Small intestine (tissue), 7 donors: ENCODE results near the gene ME2. TPM values are rescaled to one million over a fixed set of nuclear protein-coding genes. Genes with fewer than 3 reads are reported as not detected.

Experiments
- DNase-seq, 2 donors: peaks; one replicate each; pipeline versions ENCODE4 v3.0.0 to v3.0.0-alpha.2; 2013
- FAIRE-seq: peaks from 2 replicates; lab custom pipeline; 2012; peaks lifted over from hg19 to GRCh38; lab: Jason Lieb, UNC
- H3K27ac ChIP-seq, 3 donors: one replicate each; pipeline ENCODE4 v1.5.1; 2013; ENCODE audit warnings: low read length in 2 of 3, mild to moderate bottlenecking in 2 of 3, control low read depth in 1 of 3, inconsistent platforms in 1 of 3, low read depth in 1 of 3, moderate library complexity in 1 of 3
- H3K27me3 ChIP-seq, 3 donors: one replicate each; pipeline ENCODE4 v1.6.1; 2013; ENCODE audit warnings: low read length in 3 of 3, inconsistent platforms in 1 of 3; ENCODE audit not compliant: control insufficient read depth in 3 of 3, insufficient read depth in 3 of 3
- H3K36me3 ChIP-seq, 3 donors: one replicate each; pipeline ENCODE4 v1.6.1; 2013; ENCODE audit warnings: low read length in 3 of 3, inconsistent platforms in 1 of 3, low read depth in 1 of 3, mild to moderate bottlenecking in 1 of 3, moderate library complexity in 1 of 3; ENCODE audit not compliant: control insufficient read depth in 3 of 3, insufficient read depth in 2 of 3
- H3K4me1 ChIP-seq, 3 donors: one replicate each; pipeline ENCODE4 v1.6.1; 2013; ENCODE audit warnings: low read length in 2 of 3, inconsistent platforms in 1 of 3, low read depth in 1 of 3, mild to moderate bottlenecking in 1 of 3, moderate library complexity in 1 of 3; ENCODE audit not compliant: control insufficient read depth in 3 of 3, insufficient read depth in 2 of 3
- H3K4me3 ChIP-seq, 3 donors: one replicate each; pipeline ENCODE4 v1.5.1; 2013; ENCODE audit warnings: low read length in 3 of 3, control low read depth in 1 of 3, inconsistent platforms in 1 of 3, low read depth in 1 of 3, mild to moderate bottlenecking in 1 of 3, moderate library complexity in 1 of 3
- H3K9me3 ChIP-seq, 2 donors: one replicate each; pipeline ENCODE4 v1.6.1; 2013; ENCODE audit warnings: low read depth in 1 of 2, low read length in 1 of 2; ENCODE audit not compliant: control insufficient read depth in 2 of 2, insufficient read depth in 1 of 2
- WGBS, 3 donors: extraction: QIAGEN DNeasy Blood & Tissue Kit; methylation state at CpG; one replicate each; pipeline ENCODE4 v1.1.7; 2013; 5-methylcytosine and 5-hydroxymethylcytosine counted together
- polyA plus RNA-seq, 4 donors: library from polyadenylated mRNA; stranded (reverse) in 3 of 4; unstranded in 1 of 4; fragments of 200-250 nt in 3 of 4; fragments of 120-200 nt in 1 of 4; gene quantifications; one replicate each; pipeline versions ENCODE4 v1.2.1 to v1.2.3, GENCODE V29; 2013
- donor health status: healthy with polysubstance abuse.
- donor health status: control.
- donor health status: control.
- donor health status: Bipolar disorder and iron deficiency.
- donor health status: healthy.

ME2 gene
- polyA plus RNA-seq, 4 donors = 39.4 to 122 (median 68.7) TPM

DNA sequence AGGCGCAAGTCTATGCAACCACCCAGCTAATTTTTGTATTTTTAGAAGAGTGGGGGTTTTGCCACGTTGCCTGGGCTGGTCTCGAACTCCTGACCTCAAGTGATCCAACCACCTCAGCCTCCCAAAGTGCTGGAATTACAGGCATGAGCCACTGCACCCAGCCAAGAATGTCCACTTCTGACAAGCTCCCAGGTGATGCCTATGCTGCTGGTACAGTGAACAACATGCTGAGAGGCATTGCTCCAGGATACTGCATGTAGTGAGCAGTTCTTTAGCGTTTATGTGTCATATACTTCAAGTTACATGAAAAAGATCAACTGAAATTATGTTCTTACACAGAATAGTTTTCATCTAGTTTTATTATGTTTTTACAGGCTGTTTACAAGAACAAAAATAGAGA is 71.7 kb downstream of the ME2 start:
- Histone ChIP-seq H3K36me3 (peaks cover 3 to 8% (median 7%) of the 10 kb centered on the region in 3 donors), H3K27ac (no peak overlapping the region), H3K9me3 (no peaks in the 10 kb centered on the region), H3K27me3 (no peaks in the 10 kb centered on the region), H3K4me3 (no peak overlapping the region), H3K4me1 (no peaks in the 10 kb centered on the region)
- DNase-seq (no peak), FAIRE-seq (no peak)
- 85 to 92% (median 88%) methylated on average over 4 of the region's 4 CpGs for WGBS, 3 donors

DNA sequence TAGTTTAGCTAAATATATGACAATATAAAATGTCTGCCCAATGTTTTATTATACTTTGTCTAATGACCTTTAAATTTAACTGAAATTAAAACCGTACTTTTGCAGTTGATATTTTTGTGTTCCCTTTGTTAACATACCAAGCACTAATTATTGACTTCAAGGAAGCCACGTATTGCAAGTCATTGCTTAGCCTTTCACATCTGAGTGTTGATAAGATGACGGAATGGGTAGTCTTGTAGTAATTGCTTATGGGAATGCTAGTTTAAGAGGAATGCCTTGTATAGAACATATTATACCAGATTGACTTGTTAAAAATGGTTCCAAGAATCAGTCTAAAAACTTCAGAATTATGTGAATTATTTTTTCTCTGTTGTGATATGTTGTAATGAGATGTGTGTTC is 74.9 kb downstream of the ME2 start:
- FAIRE-seq = no peak
- WGBS, 3 donors = 77 to 85% (median 78%) methylated on average over 3 of the region's 3 CpGs

DNA sequence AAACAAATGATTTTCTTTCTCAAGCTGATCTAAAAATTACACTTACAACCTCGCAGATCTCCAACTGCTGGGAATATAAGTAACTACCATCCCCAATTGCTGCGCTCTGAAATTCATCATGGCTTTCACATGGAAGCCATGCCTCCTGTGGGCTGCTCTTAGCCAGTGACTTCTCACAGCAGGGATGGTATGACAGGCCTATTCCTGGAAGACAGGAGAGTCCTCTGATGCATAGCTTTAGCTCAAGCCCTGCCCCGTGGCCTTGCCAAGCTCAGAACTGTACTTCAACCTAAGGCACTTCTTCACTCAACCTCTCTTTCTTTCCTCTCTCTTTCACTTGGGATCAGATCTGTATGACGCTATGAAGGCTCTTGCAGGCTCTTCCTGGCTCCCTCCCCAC is 76.3 kb downstream of the ME2 start:
- H3K4me3 ChIP-seq = no peak overlapping the region
- FAIRE-seq = no peak
- no peaks in the 10 kb centered on the region for H3K36me3 ChIP-seq
- H3K4me1 ChIP-seq = no peaks in the 10 kb centered on the region
- no peak for DNase-seq
- 92 to 94% (median 93%) methylated on average over 4 of the region's 4 CpGs for WGBS, 3 donors
- H3K27me3 ChIP-seq = no peaks in the 10 kb centered on the region
- H3K27ac ChIP-seq = no peak overlapping the region
- H3K9me3 ChIP-seq = no peaks in the 10 kb centered on the region

More for the DNA sequence above, 74.9 kb downstream of the ME2 start:
- Histone ChIP-seq H3K27ac (no peak overlapping the region), H3K4me1 (no peaks in the 10 kb centered on the region), H3K9me3 (no peaks in the 10 kb centered on the region), H3K4me3 (no peak overlapping the region), H3K36me3 (peaks cover 0 to 5% (median 4%) of the 10 kb centered on the region in 3 donors), H3K27me3 (no peaks in the 10 kb centered on the region)
- DNase-seq = no peak

DNA sequence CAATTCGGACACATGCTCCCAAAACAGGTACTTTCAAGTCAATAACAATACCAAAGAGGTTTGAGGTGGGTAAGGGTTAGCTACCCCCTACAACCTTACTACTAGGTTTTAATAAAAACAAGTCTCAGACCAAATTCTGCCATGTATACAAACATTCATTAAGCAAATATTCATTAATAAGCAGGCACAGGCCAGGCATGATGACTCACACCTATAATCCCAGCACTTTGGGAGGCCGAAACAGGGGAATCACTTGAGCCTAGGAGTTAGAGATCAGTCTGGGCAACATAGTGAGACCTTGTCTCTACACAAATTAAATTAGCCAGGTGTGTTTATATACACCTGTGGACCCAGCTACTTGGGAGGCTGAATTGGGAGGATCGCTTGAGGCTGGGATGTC is 77.2 kb downstream of the ME2 start:
- H3K4me3 ChIP-seq = no peak overlapping the region
- no peak for FAIRE-seq

DNA sequence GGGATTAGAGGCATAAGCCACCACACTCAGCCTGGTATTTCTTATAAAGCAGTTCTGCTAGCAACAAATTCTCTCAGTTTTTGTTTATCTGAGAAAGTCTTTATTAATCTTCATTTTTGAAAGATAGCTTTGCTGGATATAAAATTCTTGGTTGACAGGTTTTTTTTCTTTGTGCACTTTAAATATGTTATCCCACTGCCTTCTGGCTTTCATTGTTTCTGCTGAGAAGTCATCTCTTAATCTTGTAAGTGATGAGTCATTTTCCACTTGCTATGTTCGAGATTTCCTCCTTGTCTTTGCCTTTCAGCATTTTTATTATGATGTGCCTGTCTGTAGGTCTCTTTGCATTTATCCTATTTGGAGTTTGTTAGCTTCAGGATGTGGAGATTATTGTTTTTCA is 83.1 kb downstream of the ME2 start:
- WGBS, 3 donors = 46 to 70% (median 67%) methylated on average over 1 of the region's 1 CpG
- H3K27me3 ChIP-seq = peaks cover 0 to 1% (median 0%) of the 10 kb centered on the region in 3 donors
- no peak overlapping the region for H3K27ac ChIP-seq
- no peak overlapping the region for H3K4me3 ChIP-seq
- peaks cover 0 to 12% of the 10 kb centered on the region in 2 donors for H3K9me3 ChIP-seq
- DNase-seq = peak in 1 of 2 donors; percentile 5
- H3K36me3 ChIP-seq = no peaks in the 10 kb centered on the region
- no peak for FAIRE-seq
- H3K4me1 ChIP-seq = no peaks in the 10 kb centered on the region

More for the DNA sequence above, 77.2 kb downstream of the ME2 start:
- H3K36me3 ChIP-seq = no peaks in the 10 kb centered on the region
- WGBS, 3 donors = 91 to 97% (median 96%) methylated on average over 3 of the region's 3 CpGs
- DNase-seq = no peak
- no peaks in the 10 kb centered on the region for H3K27me3 ChIP-seq
- no peaks in the 10 kb centered on the region for H3K9me3 ChIP-seq
- H3K4me1 ChIP-seq = no peaks in the 10 kb centered on the region
- H3K27ac ChIP-seq = no peak overlapping the region

DNA sequence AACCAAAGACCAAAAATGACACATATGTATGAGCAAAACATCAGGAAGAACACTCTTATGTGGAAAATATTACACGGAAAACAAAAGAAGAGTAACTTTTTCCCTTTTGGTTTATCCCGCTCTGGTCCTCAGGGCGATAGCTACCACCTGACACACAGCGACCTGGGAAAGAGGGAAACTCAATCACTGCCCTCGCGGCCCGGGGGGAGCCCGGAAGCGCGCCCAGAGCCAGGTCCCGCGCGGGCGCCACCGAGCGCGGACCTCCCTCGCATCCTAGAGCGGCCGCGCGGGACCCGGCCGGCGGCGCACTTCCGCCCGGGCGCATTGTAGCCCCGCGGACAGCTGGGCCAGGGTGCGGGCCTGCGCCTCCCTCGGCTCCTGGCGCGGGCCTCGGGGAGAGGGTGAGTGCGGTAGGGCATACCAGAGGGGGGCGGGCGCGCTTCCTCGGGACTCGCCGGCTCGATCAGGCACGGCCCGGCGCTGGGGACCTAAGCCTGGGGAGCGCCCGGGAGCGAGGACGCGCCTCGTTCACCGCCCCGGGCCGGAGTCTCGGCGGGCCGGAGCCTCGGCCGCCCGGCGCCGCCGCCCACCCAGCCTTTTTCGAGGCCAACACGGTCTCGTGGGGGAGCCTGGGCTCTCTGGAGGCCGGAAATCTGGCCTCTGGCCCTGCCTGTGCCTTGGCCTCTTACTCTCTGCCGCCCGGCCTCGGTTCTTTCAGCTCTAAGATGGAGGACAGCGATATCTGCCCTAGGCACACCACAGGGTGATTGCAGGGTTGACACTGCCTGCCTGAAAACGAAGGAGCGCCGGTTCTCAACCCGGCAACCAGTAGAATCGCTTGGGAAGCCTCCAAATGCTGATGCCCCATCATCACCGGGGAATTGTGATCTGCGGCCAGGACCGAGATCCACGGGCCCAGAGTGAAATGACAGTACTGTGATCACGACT is 89.1 kb downstream of the ME2 start, which contains the start of gene ELAC1:
ELAC1 (plus strand) TSS at position 327 of the 948 bp plus-strand sequence. CDS start 6,365 bp downstream, outside the sequence.
- H3K4me3 ChIP-seq = peak within 1 kb of the TSS; percentile 66 to 98 (median 87)
- H3K9me3 ChIP-seq = peaks cover 0 to 5% of the 10 kb centered on the region in 2 donors
- H3K36me3 ChIP-seq = no peaks in the 10 kb centered on the region
- peaks cover 0 to 9% (median 3%) of the 10 kb centered on the region in 3 donors for H3K4me1 ChIP-seq
- peaks cover 0 to 1% (median 0%) of the 10 kb centered on the region in 3 donors for H3K27me3 ChIP-seq
- 0% methylated on average over 44 to 84 of the region's 84 CpGs for WGBS, 3 donors
- H3K27ac ChIP-seq = peak within 1 kb of the TSS; percentile 87 to 99 (median 98)
- no peak for FAIRE-seq
- peak; percentile 81 to 92 for DNase-seq

DNA sequence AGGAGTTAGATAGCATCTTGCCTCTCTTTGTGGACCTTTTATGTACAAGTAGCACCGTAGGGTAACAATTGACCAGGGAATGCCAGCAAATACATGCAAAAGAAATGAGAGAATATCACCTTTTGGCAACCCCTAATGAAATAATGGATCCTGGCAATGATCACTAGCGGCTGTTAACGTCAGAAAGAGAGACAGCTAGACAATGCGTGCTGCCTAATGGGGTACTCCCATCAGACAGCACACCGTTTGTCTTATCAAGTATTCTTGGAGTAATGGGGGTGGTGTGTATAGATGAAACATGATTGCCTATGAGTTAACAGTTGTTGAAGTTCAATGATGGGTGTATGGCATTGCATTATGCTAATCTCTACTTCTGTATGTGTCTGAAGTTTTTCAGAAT is 90.5 kb downstream of the ME2 start:
- 57 to 79% (median 77%) methylated on average over 5 of the region's 5 CpGs for WGBS, 3 donors
- Histone ChIP-seq H3K27me3 (no peaks in the 10 kb centered on the region), H3K9me3 (no peaks in the 10 kb centered on the region), H3K27ac (peak overlapping the region in 1 of 3 donors; percentile 4), H3K36me3 (peaks cover 0 to 3% (median 0%) of the 10 kb centered on the region in 3 donors), H3K4me1 (peaks cover 3 to 18% (median 3%) of the 10 kb centered on the region in 3 donors), H3K4me3 (no peak overlapping the region)
- no peak for DNase-seq
- FAIRE-seq = no peak

DNA sequence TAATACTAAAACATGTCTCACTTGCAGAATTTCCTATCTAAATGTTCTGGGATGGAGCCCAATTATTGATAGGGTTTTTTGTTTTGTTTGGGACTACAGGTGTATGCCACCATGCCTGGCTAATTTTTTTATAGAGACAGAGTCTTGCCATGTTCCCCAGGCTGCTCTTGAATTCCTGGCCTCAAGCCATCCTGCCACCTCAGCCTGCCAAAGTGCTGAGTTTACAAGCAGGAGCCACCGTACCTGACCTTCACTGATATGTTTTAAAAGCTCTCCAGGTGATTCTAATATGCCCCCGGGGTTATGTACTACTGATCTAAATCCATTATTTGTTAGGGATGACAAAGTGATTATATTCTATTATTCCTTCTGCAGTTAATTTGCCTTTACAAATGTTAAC is 91.1 kb downstream of the ME2 start:
- Histone ChIP-seq H3K9me3 (no peaks in the 10 kb centered on the region), H3K4me1 (peaks cover 3 to 18% (median 3%) of the 10 kb centered on the region in 3 donors), H3K27me3 (no peaks in the 10 kb centered on the region), H3K27ac (peak overlapping the region in 1 of 3 donors; percentile 11), H3K4me3 (no peak overlapping the region), H3K36me3 (peaks cover 3 to 7% (median 3%) of the 10 kb centered on the region in 3 donors)
- FAIRE-seq = no peak
- WGBS, 3 donors = 20 to 44% (median 36%) methylated on average over 2 of the region's 2 CpGs
- DNase-seq = peak; percentile 26 to 70
